Measurements from ENCODE around the gene FSTL4.

The FSTL4 gene

GRCh38 chr5:133610489-133611356, 1.6 kb downstream of the FSTL4 start:
- DNase-seq = no peak

GRCh38 chr5:133607451-133607850, 4.9 kb downstream of the FSTL4 start:
- no peak for DNase-seq

- no peak for DNase-seq
These were observed 5.5 kb downstream of the FSTL4 start for GRCh38 chr5:133606835-133607234.

- no peak for DNase-seq
These were observed 7.0 kb downstream of the FSTL4 start for GRCh38 chr5:133605323-133605722.

- DNase-seq = no peak
These were observed 8.6 kb downstream of the FSTL4 start for GRCh38 chr5:133603711-133604110.

- DNase-seq = no peak
These were observed 9.4 kb downstream of the FSTL4 start for GRCh38 chr5:133602835-133603380.

- no peak for DNase-seq
These were observed 12.7 kb downstream of the FSTL4 start for GRCh38 chr5:133599600-133599999.

GRCh38 chr5:133599044-133599443, 13.3 kb downstream of the FSTL4 start:
- no peak for DNase-seq

- no peak for DNase-seq
These were observed 16.3 kb downstream of the FSTL4 start for GRCh38 chr5:133596049-133596448.

- no peak for DNase-seq
These were observed 16.9 kb downstream of the FSTL4 start for GRCh38 chr5:133595465-133595864.

GRCh38 chr5:133589286-133589685, 23.1 kb downstream of the FSTL4 start:
- DNase-seq = no peak

GRCh38 chr5:133582971-133583370, 29.4 kb downstream of the FSTL4 start:
- no peak for DNase-seq

- DNase-seq = no peak
These were observed 30.4 kb downstream of the FSTL4 start for GRCh38 chr5:133581918-133582317.

- no peak for DNase-seq
These were observed 31.0 kb downstream of the FSTL4 start for GRCh38 chr5:133581348-133581747.

- no peak for DNase-seq
These were observed 31.7 kb downstream of the FSTL4 start for GRCh38 chr5:133580618-133581017.

- no peak for DNase-seq
These were observed 32.6 kb downstream of the FSTL4 start for GRCh38 chr5:133579766-133580165.

- DNase-seq = no peak
These were observed 43.0 kb downstream of the FSTL4 start for GRCh38 chr5:133569347-133569746.

- DNase-seq = no peak
These were observed 46.3 kb downstream of the FSTL4 start for GRCh38 chr5:133565993-133566392.

- no peak for DNase-seq
These were observed 47.3 kb downstream of the FSTL4 start for GRCh38 chr5:133564921-133565565.

GRCh38 chr5:133562554-133562953, 49.8 kb downstream of the FSTL4 start:
- DNase-seq = no peak

- no peak for DNase-seq
These were observed 52.4 kb downstream of the FSTL4 start for GRCh38 chr5:133559960-133560359.

- no peak for DNase-seq
These were observed 55.8 kb downstream of the FSTL4 start for GRCh38 chr5:133556551-133556950.

- no peak for DNase-seq
These were observed 58.1 kb downstream of the FSTL4 start for GRCh38 chr5:133554279-133554678.

GRCh38 chr5:133552925-133553525, 59.3 kb downstream of the FSTL4 start:
- peak; percentile 37 for DNase-seq
